ENCODE data around the gene ARL15.

GRCh38 chr5:54329731-54330709 is 19.6 kb upstream of the ARL15 start:
- TF ChIP-seq PCBP1 (IDR thresholded peaks at IDR 0.05; ENCODE audit: low read depth, low read length, poor library complexity, severe bottlenecking) (no peak), ZNF830 (CRISPR knock-in tag; IDR thresholded peaks at IDR 0.05) (no peak), MED1 (CRISPR knock-in tag; IDR thresholded peaks at IDR 0.05; ENCODE audit: borderline replicate concordance) (no peak)

Measured in K562 (cell line).